Stimulated activated CD4-positive, alpha-beta T cell treated with anti-CD3 and anti-CD28 coated beads, Interleukin-12 subunit alpha, Interleukin-12 subunit beta, amount 100 ng/mL, for 24 hours (primary cell): ENCODE results near the gene HTT.

Source experiments
- DNase-seq, 2 experiments: peaks; one replicate each; pipeline ENCODE4 v3.0.0-alpha.2; 2020; ENCODE audit warnings: low read depth in 2 of 2

HTT gene

DNA sequence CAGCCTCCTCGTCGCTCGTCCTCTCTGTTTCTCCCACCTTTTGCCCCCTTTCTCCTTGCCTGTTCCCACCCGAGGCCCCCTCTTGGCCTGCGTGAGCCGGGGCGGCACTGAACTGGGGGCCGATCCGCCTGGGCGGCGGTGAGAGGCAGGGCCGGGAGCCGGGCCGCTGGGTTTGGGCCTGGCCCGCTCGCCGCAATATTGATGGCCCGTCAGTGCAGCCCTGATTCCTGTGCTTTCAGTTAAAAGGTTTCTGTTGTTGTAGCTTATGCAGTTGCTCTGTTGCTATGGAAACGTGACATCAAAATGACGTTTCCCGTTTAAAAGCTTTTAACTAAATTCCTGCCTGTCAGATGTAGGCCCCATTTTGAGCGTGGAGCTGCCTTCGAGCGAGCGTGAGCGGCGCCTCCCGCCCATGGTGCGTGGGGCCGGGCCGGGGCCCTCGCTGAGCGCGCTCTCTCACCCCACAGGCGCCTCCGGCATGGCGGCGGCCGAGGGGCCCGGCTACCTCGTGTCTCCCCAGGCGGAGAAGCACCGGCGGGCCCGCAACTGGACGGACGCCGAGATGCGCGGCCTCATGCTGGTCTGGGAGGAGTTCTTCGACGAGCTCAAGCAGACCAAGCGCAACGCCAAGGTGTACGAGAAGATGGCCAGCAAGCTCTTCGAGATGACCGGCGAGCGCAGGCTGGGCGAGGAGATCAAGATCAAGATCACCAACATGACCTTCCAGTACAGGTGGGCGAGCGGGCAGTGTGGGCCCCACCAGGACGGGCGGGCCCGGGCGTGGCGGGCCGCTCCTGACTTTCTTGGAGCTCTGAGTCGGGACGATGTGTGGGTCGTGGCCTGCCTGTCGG is 174.6 kb downstream of the HTT start, which contains the start of gene MSANTD1:
MSANTD1 (plus strand) TSS at position 349 of the 851 bp plus-strand sequence; CDS start at position 413, 64 bp downstream.
- no peak for DNase-seq

DNA sequence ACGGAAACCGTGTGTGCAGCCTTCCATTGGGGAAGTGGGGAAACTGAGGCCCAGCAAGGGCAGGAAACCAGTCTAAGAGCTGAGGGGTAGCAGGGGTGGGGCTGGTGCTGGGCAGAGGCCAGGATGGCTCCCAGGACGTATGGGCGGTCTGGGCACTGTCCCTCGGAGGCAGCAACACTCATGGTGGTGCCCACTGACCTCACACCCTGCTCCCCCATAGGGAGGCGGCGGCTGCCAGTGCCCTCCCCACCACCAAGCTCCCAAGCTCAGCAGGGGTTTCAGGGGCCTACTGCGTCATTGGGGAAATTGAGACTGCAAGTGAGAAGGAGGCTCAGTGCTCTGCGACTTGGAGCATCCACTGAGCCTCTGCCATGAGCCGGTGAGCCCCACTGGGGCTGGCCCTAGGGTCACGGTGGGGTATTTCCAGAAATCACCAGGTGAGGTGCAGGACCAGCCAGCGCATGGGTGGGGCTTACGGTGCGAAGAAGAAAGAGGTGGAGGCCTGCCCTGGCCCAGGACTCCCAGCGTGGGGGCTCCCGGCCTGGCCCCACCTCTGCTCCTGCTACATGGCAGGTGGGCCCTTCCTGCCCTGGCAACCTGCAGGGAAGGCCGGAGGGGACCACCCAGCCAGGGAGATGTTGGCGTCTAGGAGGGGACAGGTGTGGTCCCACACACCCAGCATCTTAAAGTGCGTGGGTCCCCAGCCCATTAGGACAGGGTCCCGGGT is 175.4 kb downstream of the HTT start:
- DNase-seq = no peak

DNA sequence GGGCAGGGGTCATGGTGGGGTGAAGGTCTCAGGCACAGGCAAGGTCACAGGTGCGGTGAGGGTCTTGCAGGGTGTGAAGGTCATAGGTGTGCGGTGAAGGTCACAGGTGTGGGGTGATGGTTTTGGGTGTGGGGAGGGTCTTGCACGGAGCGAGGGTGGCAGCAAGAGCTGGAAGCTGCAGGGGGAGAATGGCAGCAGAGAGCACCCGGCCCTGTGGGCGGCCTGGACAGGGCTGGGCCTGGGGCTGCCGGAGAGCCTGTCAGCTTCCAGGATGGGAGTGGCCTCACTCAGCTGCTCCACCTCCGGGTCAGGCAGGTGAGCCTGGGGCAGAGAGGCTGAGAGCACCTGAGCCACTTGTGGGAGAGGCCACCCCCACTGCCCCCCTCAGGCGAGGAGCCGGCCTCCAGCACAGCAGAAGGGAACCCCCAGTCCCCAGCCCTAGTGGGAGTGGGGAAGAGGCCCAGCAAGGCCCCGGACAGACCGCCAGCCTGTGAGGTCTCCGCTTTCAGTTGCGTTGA is 176.0 kb downstream of the HTT start:
- DNase-seq = no peak

DNA sequence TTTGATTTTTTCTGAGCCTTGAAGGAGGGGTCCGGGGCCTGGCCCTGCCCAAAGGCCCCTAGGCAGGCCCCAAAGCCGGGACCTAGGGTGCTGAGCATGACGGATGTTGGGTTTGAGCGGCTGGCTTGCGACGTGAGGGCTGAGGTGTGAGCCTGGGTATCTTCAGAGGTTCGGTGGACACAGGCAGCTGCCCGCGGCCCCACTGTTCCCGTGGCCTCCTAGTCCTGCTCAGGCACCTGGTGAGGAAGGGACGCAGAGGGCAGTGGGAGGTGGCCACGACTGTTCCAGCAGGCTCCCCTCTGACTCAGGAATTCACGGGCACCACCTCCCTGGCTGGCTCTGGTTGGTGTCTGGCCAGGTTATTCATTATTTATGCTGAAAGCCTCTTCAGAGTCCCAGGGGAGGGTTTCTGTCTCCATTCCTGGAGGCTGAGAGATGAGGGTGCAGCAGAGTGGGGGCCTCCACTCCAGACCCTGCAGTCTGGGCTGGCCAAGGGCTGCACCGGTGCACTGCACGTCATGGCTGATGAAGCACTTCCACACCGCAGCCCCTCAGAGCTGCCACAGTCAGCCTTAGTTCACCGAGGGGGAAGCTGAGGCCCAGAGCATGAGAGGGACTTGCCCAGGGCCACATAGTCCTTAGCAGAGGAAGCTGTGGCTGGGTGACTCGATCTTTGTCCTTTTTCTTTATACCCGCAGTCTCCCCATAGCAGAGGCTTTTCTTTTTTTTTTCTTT is 176.6 kb downstream of the HTT start:
- no peak for DNase-seq

DNA sequence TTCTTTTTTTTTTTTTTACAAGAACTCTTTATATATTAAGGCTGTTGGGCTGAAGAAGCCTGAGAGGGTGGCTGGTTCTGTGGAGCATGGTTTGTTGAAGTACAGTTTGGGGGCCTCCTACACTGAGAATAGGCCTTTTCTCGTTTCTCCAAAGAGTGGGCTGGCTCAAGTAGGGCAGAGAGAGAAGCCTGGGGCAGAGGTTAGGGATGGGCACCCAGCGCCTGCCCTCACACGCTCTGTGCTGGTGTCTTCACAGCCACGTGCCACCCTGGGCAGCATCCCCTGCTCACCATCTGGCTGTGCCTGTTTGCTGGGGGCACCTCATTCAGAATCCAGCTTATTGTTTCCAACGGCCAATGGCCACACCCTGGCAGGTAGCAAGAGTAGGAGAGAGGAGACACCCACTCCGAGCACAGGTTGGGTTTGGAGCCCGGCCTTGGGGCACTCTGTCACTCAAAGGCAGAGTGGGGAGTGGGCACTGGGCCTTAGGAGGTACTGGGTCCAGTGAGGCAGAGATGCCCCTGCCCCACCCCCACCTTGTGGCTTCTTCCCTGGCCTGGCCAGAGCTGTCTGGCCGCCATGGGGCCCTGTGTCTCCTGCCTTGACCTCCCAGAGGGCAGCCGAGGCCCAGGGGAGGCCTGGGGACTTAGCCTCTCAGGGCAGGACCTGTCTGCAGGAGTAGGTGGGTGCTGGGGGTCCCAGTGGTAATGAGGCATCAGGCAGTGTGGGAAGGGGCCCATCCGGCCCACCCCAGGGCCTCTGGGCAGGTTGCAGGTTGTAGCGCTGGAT is 177.4 kb downstream of the HTT start:
- no peak for DNase-seq

DNA sequence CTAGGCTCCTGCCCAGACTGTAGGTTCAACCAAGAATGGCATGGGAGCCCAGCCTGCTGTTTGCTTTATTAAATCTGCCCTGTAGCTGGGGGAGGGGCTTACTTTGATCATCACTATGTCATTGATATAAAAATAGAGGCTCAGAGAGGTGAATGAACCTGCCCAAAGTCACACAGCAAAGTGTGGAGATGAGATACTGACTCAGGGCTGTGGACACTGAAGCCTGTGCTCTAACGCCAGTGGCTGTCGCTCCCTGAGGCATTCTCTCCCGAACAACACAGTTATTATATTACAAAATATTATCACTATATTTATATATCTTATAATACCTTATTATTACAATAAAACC is 178.0 kb downstream of the HTT start:
- DNase-seq = no peak

DNA sequence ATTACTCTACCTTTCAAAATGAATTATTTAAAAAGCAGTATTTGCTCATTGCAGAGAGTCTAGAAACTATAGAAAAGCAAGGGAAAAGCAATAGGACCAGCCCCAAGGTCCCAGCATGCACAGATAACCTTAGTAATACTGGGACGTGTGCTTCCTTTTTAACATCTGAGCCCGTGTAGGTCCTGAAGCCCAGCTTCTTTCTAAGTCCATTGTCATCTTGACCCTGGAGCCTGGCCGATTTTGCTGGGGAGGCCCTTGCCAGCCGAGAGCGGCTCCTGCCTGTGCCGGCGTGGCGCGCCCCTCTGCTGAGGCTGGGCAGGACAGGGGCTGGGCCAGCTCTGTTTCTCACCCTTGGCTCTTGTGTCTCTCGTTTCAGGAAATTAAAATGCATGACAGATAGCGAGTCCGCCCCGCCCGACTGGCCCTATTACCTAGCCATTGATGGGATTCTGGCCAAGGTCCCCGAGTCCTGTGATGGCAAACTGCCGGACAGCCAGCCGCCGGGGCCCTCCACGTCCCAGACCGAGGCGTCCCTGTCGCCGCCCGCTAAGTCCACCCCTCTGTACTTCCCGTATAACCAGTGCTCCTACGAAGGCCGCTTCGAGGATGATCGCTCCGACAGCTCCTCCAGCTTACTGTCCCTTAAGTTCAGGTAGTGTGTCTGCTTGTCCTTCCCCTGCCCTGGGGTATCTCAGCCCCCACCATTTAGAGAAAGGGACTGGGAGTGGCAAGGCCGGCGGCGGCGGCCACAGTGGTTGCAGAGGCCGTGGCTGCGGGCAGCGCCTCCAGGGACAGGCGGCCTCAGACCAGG is 178.6 kb downstream of the HTT start:
- DNase-seq = no peak

DNA sequence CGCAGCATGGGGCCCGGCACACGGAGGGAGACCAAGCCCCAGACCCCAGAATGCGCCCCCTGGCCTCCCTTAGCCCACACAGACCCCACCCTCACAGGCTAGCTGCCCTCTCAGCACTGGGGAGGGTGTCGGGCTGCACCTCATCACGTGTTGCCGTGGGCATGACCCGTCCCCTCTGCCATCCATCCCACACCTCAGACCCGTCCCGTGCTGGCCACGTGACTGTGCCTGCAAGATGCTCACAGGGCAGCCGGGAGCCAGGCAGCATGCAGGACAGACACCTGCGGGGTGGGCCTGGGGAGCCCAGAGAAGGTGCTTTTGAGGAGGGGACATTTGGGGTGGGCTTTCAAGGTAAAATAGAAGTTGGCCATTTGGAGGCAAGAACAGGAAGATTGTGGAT is 179.3 kb downstream of the HTT start:
- DNase-seq = no peak

DNA sequence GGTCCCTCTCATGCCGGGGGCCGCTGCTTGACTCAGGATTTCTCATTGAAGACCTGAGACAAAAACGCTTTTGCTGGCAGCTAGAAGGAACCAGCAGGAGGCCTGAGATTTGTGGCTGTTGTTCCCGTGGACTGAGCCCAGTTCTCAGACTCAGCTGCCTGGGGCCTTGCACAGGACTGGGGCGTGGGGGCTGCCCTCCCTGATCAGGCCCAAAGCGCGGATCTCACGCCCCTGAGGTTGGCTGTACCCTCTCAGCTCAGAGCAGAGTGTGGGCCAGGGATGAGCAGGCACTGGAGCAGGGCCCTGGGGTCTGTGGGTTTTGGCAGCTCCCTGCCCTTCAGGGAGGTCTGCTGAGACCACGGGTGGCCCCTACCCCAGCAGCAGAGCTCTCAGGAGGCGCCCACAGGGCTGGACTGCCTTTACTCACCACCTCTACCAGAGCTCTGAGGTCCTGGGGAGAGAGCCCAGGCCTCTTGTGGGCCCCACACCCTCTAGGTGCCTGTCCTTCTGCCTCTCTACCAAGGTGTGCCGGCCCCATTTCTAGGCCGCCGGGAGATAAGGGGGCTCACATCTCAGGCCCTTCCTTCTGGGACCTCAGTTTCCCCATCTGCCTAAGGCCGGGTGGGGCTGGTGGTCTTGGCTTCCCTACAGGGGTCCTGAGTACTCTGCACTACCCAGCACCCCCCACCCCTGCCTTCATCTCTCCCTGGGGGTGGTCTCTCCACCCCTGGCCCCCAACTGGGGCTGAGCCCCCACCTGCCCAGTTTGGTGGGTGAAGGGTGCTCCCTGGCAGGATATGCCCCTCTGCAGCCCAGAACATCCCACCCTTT is 180.0 kb downstream of the HTT start:
- DNase-seq = no peak

DNA sequence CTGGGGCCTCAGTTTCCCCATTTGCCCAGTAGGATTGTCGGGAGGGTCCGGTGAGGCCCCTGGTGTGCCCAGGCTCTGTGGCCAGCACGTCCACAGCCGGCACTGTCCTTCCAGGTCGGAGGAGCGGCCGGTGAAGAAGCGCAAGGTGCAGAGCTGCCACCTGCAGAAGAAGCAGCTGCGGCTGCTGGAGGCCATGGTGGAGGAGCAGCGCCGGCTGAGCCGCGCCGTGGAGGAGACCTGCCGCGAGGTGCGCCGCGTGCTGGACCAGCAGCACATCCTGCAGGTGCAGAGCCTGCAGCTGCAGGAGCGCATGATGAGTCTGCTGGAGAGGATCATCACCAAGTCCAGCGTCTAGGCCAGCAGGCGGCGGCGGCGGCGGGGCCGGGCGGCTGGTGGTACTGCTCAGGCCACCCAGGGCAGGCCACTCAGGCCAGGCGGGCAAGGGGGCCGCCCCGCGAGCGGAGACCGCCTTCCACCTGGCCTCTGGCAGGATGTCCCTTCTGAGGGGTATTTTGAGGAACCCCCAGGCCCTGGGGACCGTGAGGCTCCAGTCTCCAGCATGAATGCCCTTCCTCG is 181.2 kb downstream of the HTT start:
- no peak for DNase-seq

DNA sequence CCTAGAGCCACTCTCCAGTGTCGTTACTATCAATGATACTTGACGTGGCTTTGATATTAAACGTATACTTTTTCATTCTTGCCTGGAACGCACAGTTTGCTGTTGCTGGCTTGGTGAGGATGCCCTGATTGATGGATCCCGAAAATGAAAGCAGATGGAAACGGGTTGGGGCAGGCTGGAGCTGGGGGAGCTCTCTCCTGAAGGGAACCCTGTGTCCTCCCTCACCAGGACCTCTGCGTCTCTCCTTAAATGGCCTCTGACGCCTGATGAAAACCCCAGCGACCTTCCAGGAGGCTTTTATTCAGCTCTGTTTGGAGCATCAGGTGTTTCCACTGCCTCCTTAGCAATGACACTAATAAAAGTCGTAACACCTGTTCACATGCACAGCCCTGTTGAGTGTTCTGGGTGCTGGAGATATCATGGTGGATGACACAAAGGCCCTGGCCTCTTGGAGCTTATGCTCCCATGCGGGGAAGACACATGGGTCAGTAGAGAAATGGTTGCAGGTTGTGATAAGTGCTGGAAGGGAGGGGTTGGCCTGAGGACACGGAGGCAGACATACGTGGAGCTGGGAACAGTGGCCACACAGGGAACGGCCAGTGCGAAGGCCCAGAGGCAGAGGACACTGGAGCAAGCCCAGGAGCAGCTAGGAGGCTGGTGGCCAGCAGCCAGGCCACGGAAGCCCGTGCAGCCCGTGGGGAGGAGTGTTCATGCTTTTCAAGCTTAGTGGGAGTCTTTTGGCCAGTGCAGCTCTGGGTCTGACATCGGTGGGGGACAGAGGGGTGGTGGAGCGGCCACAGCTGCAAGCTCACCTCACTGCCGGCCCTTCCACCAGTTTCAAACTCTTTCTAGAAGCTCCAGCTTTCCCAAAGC is 182.0 kb downstream of the HTT start:
- DNase-seq = no peak

DNA sequence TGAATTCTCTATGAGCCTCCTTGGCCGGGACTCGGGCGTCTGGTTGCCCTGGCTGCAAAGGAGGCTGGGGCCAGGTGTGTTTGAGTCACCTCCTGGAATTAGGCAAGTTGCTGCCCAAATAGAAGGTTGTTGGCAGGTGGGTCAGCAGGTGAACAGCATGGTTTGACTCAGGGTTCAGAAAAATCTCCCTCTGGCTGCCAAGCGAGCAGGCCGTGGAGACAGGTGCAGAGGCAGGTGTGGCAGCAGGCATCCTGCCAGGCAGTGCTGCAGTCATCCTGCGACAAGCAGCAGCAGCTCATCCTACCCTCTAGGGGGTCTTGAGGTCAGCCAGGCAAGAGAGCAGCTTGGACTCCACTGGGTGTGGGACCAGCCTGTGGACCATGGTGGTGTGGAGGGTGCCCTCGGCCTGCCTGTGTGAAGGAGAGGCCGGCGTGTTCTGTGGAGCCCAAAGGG is 182.6 kb downstream of the HTT start:
- no peak for DNase-seq

DNA sequence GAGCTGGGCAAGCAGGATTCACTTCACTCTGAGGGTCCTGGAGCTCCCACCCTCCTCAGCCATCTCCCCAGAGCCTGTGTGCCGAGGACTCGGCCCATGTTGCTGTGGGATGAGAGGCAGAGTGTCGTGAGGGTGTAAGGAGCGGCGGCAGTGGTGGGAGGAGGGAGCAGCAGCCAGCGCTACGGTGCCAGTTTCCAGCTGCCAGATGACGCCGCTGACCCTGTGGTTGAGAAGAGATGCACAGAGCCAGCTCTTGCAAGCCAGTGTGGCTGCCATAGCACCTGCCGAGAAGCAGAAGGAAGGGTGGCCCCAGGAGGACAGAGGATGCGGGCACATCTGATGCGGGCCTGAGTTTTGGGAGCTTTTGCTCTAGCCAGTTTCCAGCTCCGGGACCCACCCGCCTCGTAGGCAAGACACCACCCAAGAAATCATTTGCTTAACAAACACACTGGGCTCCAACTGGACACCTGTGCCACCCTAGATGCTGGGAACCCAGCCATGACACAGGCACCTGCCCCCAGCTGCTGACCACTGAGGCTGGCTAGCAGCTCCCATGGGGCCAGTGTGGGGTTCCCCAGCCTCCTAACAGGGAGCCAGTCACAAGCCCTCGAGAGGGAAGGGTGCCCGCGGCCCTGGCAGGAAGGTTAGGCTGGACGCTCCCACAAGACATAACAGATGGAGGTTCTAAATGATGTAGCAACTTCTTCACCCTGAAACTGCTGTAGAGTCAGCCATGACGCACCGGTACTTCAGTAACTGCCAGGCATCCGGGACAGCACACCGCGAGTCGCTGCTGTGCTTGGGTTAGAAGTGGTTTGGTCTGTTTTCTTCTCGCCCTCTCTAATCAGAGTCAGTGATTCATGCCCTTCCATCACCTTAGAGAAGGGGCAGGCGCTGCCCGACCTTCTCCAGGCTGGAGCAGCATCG is 183.3 kb downstream of the HTT start:
- no peak for DNase-seq

DNA sequence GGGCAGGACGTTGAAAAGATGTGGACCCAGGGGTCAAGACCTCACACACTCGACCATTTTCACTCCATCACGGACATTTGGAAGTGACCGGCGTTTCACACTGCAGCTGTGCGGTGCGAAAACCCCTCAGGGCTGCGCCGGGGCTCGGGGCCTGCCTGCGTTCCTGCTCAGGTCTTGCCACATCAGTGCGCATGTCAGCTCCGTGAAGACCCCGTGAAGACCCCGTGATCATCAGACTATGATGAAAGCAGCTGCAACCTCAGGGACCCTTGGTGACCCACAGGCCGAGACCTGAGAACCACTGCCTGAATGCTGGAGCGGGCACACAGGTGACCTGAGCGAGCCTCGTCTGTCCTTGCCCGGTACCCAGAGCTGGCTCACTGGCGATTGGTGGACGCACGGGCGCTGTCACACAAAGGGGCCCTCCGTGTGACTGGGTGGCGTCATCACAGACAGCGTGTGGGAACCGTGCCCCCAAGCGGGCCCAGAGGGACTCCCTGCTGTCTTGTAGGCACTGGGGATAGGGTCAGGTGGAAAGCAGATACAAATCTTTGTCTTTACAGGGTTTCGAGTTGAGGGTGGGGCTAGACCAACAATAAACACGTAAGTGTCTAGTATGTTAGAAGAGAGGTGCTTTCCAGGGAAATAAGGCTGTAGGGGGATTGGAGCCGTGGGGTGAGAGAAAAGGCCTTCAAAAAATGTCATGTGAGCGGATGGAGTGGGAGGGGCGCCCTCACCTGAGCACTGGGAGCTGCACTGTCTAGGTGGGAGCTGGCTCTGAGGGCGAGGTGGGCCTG is 187.1 kb downstream of the HTT start:
- no peak for DNase-seq

DNA sequence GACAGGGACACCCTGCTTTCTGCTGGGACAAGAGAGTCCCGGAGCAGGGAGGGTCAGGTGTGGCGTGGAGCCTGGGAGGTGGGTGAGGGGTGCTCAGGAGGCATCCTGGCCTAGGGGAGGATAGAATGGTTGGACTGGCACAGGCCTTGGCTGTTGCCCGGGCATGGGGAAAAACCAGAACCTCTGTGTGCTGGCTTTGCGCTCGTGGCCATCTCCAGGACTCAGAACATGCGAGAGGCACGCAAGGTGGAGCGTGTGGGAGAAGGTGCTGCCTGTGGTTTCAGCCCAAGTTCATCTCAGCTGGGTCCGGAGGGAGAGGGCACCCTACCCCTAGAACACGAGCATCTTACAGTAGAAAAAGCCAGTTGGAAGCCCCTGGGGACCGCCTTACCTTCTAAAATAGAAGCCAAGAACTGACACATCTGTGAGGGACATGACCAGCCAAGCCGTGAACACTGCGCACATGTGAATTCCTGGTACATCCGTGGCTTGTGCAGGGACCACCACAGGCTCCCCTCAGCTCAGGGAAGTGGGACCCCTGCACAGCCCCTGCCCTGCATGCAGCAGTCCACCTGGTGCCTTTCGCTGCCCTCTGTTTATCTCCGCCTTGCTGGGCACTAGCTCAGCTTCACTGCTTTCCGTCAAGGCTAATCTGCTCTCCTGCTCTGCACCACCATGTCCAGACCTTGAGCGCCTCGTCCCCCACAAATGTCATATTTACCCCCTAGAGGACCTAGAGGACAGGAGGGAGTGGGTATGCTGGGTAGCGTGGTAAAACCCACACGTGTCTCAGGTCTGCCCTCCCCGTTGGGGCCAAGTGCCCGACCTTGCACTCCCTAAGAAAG is 187.9 kb downstream of the HTT start:
- DNase-seq = no peak
